Breast epithelium (tissue), 4 donors: Measurements from ENCODE around the gene E2F3. TPM values are rescaled to one million over a fixed set of nuclear protein-coding genes. Genes with fewer than 3 reads are reported as not detected.

Experiments
- DNase-seq, 2 donors: peaks; one replicate each; pipeline ENCODE4 v3.0.0-alpha.2; 2019; ENCODE audit warnings: low spot score in 2 of 2
- H3K27ac ChIP-seq, 2 donors: fragments of 200-600 bp; sonication (generic) in 1 of 2; one replicate each; pipeline ENCODE4 v1.5.1; 2016 to 2019; ENCODE audit warnings: mild to moderate bottlenecking in 1 of 2
- H3K27me3 ChIP-seq, 2 donors: fragments of 200-600 bp; sonication (generic) in 1 of 2; one replicate each; pipeline versions ENCODE4 v1.5.1 to v1.6.0; 2017 to 2019; ENCODE audit warnings: control low read depth in 1 of 2, mild to moderate bottlenecking in 1 of 2
- H3K36me3 ChIP-seq: fragments of 200-600 bp; one replicate; pipeline ENCODE4 v1.5.1; 2019
- H3K4me1 ChIP-seq, 2 donors: fragments of 200-600 bp; sonication (generic); one replicate each; pipeline ENCODE4 v1.5.1; 2016 to 2019; ENCODE audit warnings: control low read depth in 1 of 2
- H3K4me3 ChIP-seq, 3 donors: fragments of 200-600 bp; sonication (generic); 1 replicate in 2 of 3; 2 replicates in 1 of 3; pipeline ENCODE4 v1.5.1; 2016 to 2019; ENCODE audit warnings: mild to moderate bottlenecking in 3 of 3, moderate library complexity in 2 of 3
- H3K9me3 ChIP-seq, 2 donors: fragments of 200-600 bp; sonication (generic) in 1 of 2; one replicate each; pipeline ENCODE4 v1.5.1; 2016 to 2019; ENCODE audit warnings: control low read depth in 1 of 2
- POLR2A ChIP-seq: fragments of 450-650 bp; IDR thresholded peaks from one replicate; pipeline ENCODE4 v1.6.1; 2016; ENCODE audit warnings: antibody characterized with exemption, mild to moderate bottlenecking, moderate library complexity
- POLR2AphosphoS5 ChIP-seq, 3 donors: sonication (generic); formaldehyde crosslinking; IDR thresholded peaks; one replicate each; pipeline ENCODE4 v1.6.1; 2017; ENCODE audit warnings: antibody characterized with exemption in 3 of 3
- intact Hi-C: fragments of 100-400 bp; cut with DNase I; formaldehyde crosslinking; loops from one replicate; pipeline ENCODE4 v1.15.1; 2023; ENCODE audit warnings: low total_unique reads
- total RNA-seq, 3 donors: library from RNA; depleted of rRNA; stranded (reverse); fragments of >200 nt; gene quantifications; one replicate each; pipeline ENCODE4 v1.1.0, GENCODE V29; 2016
- TF ChIP-seq, protein P1 (sequence below), 3 donors: fragments of 450-650 bp; IDR thresholded peaks; one replicate each; pipeline ENCODE4 v1.5.1; 2016 to 2017; ENCODE audit warnings: antibody characterized with exemption in 3 of 3, mild to moderate bottlenecking in 3 of 3, moderate library complexity in 3 of 3

Gene E2F3
- total RNA-seq, 3 donors from 2014 or later: 4.9 to 8.5 (median 7.5) TPM

DNA sequence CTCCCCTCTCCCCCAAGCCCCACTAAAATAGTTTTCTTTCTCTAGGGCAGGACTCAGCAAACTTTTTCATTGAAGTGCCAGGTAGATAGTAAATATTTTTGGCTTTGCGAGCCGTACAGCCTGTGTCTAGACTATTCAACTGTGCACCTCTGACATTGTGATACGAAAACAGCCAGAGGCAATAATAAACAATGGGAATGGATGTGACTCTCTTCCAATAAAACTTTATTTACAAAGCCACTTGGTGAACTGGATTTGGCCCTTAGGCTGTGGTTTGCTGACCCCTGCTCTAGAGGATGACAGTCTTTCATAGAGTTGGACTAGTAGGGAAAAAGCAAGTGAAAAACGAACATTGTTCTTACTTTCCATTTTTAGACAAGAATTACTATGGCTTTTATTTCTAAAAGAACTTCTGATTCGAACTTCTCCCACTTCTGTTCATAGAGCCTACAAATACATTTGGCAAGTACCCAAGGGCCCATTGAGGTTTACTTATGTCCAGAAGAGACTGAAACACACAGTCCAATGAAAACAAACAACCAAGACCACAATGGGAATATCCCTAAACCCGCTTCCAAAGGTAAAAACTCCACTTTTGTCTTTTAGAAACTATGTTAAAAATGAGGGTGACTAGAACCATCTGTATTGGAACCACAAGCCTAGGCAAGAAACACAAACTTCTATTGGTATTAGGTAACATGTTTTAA, 86.1 kb downstream of the E2F3 start:
- Histone ChIP-seq H3K4me3 (no peak overlapping the region), H3K36me3 (no peaks in the 10 kb centered on the region), H3K4me1 (no peaks in the 10 kb centered on the region), H3K27me3 (no peaks in the 10 kb centered on the region), H3K9me3 (no peaks in the 10 kb centered on the region), H3K27ac (no peak overlapping the region)
- TF ChIP-seq POLR2AphosphoS5 (IDR thresholded peaks at IDR 0.05): no peak
- TF ChIP-seq, protein P1, sequence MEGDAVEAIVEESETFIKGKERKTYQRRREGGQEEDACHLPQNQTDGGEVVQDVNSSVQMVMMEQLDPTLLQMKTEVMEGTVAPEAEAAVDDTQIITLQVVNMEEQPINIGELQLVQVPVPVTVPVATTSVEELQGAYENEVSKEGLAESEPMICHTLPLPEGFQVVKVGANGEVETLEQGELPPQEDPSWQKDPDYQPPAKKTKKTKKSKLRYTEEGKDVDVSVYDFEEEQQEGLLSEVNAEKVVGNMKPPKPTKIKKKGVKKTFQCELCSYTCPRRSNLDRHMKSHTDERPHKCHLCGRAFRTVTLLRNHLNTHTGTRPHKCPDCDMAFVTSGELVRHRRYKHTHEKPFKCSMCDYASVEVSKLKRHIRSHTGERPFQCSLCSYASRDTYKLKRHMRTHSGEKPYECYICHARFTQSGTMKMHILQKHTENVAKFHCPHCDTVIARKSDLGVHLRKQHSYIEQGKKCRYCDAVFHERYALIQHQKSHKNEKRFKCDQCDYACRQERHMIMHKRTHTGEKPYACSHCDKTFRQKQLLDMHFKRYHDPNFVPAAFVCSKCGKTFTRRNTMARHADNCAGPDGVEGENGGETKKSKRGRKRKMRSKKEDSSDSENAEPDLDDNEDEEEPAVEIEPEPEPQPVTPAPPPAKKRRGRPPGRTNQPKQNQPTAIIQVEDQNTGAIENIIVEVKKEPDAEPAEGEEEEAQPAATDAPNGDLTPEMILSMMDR (IDR thresholded peaks at IDR 0.05): no peak
- no peak for TF ChIP-seq POLR2A
- intact Hi-C loops: no loop called here
- no peak for DNase-seq

DNA sequence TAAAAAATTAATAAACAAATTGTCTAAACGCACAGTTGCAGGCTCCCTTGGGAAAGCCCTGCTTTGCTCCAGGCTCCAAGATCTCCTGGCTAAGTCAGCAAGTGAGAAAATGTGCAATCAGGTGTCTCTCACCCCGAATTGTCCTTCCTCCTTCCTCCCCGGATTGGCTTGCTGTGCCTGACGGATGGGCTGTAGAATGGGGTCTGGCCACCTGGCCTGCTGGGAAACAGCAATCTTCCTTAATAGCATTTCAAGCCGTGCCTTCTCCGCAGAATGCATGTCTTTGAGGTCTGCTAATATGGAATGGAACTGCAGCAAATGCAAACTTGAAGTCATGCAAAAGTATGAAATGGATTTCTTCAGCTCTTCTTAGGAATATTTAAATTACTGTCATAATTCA, 88.9 kb downstream of the E2F3 start:
- Histone ChIP-seq H3K27me3 (no peaks in the 10 kb centered on the region), H3K9me3 (no peaks in the 10 kb centered on the region), H3K36me3 (no peaks in the 10 kb centered on the region), H3K4me1 (no peaks in the 10 kb centered on the region), H3K27ac (no peak overlapping the region), H3K4me3 (no peak overlapping the region)
- no peak for TF ChIP-seq POLR2AphosphoS5 (IDR thresholded peaks at IDR 0.05)
- DNase-seq: no peak
- intact Hi-C loops: no loop called here

DNA sequence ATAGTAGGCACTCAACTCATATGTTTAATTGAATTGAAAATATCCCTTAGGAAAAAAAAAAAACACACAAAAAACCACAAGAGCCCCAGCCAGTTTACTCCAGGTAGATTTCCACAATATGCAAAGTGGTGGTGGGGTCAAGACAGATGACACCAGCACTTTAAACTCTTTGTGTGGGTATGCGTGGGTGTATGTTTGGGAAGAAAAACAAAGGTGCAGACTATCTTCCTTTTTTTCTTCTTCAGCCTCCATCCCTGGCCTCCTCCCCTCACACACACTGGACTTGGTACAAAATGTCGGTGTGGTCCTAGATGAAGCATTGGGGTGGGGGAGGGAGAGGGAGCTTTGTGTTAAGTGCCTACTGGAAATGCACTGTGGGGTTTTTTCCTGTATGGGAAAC, 90.4 kb downstream of the E2F3 start:
- Histone ChIP-seq H3K27me3 (no peaks in the 10 kb centered on the region), H3K4me1 (no peaks in the 10 kb centered on the region), H3K27ac (no peak overlapping the region), H3K36me3 (no peaks in the 10 kb centered on the region), H3K9me3 (no peaks in the 10 kb centered on the region), H3K4me3 (no peak overlapping the region)
- DNase-seq: no peak
- intact Hi-C loops: no loop called here
- TF ChIP-seq POLR2A (no peak), POLR2AphosphoS5 (IDR thresholded peaks at IDR 0.05) (no peak)
- TF ChIP-seq, protein P1 (IDR thresholded peaks at IDR 0.05): no peak

DNA sequence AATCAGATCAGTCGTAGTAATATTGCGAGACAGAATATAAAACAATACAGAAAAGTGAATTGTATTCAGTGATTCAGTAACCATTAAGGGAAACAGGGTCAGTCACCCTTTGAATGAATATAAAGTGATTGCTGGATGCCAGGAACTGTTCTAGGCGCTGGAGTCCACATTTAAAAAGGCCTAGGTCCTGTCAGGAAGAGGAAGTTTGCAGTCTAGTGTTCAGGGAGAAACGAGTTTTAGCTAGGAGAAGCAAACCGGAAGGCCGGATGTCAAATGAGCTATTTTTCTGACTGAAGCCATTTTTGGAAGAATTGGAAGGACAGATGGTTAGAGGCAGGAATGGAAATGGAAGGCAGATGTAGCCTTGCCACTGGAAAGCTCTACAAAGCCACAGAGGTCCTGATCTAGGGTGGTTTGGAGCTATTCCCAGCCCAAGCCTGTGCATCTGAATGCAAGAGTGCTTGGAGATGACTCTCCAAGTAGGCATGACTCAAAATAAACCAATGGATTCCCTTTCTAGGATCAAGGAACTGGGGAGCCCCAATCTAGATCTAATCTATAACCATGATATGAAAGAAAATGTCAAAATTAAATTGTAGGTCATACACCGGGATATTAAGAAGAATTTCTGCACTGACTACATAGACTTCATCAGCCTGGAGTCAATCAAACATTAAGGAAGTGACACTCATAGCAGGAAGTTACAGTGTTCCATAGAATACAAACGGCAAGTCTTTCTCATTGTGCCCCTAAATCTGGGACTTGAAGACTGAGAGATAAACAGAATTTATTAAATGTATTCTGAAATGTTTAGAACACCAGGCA, 95.7 kb downstream of the E2F3 start:
- no peaks in the 10 kb centered on the region for H3K27me3 ChIP-seq
- no peak for TF ChIP-seq POLR2AphosphoS5 (IDR thresholded peaks at IDR 0.05)
- TF ChIP-seq, protein P1 (IDR thresholded peaks at IDR 0.05): no peak
- TF ChIP-seq POLR2A: no peak
- no peak overlapping the region for H3K27ac ChIP-seq
- intact Hi-C loops: no loop called here
- no peak for DNase-seq
- no peaks in the 10 kb centered on the region for H3K4me1 ChIP-seq
- no peak overlapping the region for H3K4me3 ChIP-seq
- H3K9me3 ChIP-seq: no peaks in the 10 kb centered on the region
- H3K36me3 ChIP-seq: no peaks in the 10 kb centered on the region

DNA sequence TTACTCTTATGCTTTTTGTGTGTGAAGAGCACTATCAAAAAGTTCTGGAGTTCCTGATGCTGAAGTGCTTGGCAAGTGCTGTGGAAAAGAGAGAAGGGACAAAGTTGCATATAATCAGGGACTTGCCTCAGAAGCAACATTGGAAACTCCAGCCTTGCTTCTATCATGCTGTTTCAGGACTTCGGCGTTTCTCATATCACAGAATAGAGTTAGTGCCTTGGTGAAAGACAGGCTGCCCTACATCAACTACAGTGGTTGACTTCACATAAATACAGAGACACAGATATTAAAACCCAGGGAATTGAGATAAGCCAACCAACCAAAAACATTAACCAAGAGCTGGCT, 96.3 kb downstream of the E2F3 start:
- TF ChIP-seq POLR2A (no peak), POLR2AphosphoS5 (IDR thresholded peaks at IDR 0.05) (no peak)
- TF ChIP-seq, protein P1 (IDR thresholded peaks at IDR 0.05): no peak
- DNase-seq: no peak
- Histone ChIP-seq H3K9me3 (no peaks in the 10 kb centered on the region), H3K4me3 (no peak overlapping the region), H3K27ac (no peak overlapping the region), H3K4me1 (no peaks in the 10 kb centered on the region), H3K36me3 (no peaks in the 10 kb centered on the region), H3K27me3 (no peaks in the 10 kb centered on the region)
- intact Hi-C loops: no loop called here
